Small intestine (tissue), 7 donors: ENCODE data around the gene CACNA1A. TPM values are rescaled to one million over a fixed set of nuclear protein-coding genes. Genes with fewer than 3 reads are reported as not detected.
A peak's percentile ranks its signal among the peaks of the same experiment; 100 is the strongest.
"Not testable (repeated sequence)": the region's sequence is repeated elsewhere in the genome, so short reads cannot be mapped to it uniquely, and the experiment has no call there.

Source experiments
- DNase-seq, 2 donors: peaks; one replicate each; pipeline versions ENCODE4 v3.0.0 to v3.0.0-alpha.2; 2013
- FAIRE-seq: peaks from 2 replicates; lab custom pipeline; 2012; peaks lifted over from hg19 to GRCh38; lab: Jason Lieb, UNC
- H3K27ac ChIP-seq, 3 donors: one replicate each; pipeline ENCODE4 v1.5.1; 2013; ENCODE audit warnings: low read length in 2 of 3, mild to moderate bottlenecking in 2 of 3, control low read depth in 1 of 3, inconsistent platforms in 1 of 3, low read depth in 1 of 3, moderate library complexity in 1 of 3
- H3K27me3 ChIP-seq, 3 donors: one replicate each; pipeline ENCODE4 v1.6.1; 2013; ENCODE audit warnings: low read length in 3 of 3, inconsistent platforms in 1 of 3; ENCODE audit not compliant: control insufficient read depth in 3 of 3, insufficient read depth in 3 of 3
- H3K36me3 ChIP-seq, 3 donors: one replicate each; pipeline ENCODE4 v1.6.1; 2013; ENCODE audit warnings: low read length in 3 of 3, inconsistent platforms in 1 of 3, low read depth in 1 of 3, mild to moderate bottlenecking in 1 of 3, moderate library complexity in 1 of 3; ENCODE audit not compliant: control insufficient read depth in 3 of 3, insufficient read depth in 2 of 3
- H3K4me1 ChIP-seq, 3 donors: one replicate each; pipeline ENCODE4 v1.6.1; 2013; ENCODE audit warnings: low read length in 2 of 3, inconsistent platforms in 1 of 3, low read depth in 1 of 3, mild to moderate bottlenecking in 1 of 3, moderate library complexity in 1 of 3; ENCODE audit not compliant: control insufficient read depth in 3 of 3, insufficient read depth in 2 of 3
- H3K4me3 ChIP-seq, 3 donors: one replicate each; pipeline ENCODE4 v1.5.1; 2013; ENCODE audit warnings: low read length in 3 of 3, control low read depth in 1 of 3, inconsistent platforms in 1 of 3, low read depth in 1 of 3, mild to moderate bottlenecking in 1 of 3, moderate library complexity in 1 of 3
- H3K9me3 ChIP-seq, 2 donors: one replicate each; pipeline ENCODE4 v1.6.1; 2013; ENCODE audit warnings: low read depth in 1 of 2, low read length in 1 of 2; ENCODE audit not compliant: control insufficient read depth in 2 of 2, insufficient read depth in 1 of 2
- WGBS, 3 donors: extraction: QIAGEN DNeasy Blood & Tissue Kit; methylation state at CpG; one replicate each; pipeline ENCODE4 v1.1.7; 2013; 5-methylcytosine and 5-hydroxymethylcytosine counted together
- polyA plus RNA-seq, 4 donors: library from polyadenylated mRNA; stranded (reverse) in 3 of 4; unstranded in 1 of 4; fragments of 200-250 nt in 3 of 4; fragments of 120-200 nt in 1 of 4; gene quantifications; one replicate each; pipeline versions ENCODE4 v1.2.1 to v1.2.3, GENCODE V29; 2013
- donor health status: healthy with polysubstance abuse.
- donor health status: control.
- donor health status: control.
- donor health status: Bipolar disorder and iron deficiency.
- donor health status: healthy.

CACNA1A gene
- polyA plus RNA-seq, 4 donors: 0.27 to 8.9 (median 2.1) TPM

DNA sequence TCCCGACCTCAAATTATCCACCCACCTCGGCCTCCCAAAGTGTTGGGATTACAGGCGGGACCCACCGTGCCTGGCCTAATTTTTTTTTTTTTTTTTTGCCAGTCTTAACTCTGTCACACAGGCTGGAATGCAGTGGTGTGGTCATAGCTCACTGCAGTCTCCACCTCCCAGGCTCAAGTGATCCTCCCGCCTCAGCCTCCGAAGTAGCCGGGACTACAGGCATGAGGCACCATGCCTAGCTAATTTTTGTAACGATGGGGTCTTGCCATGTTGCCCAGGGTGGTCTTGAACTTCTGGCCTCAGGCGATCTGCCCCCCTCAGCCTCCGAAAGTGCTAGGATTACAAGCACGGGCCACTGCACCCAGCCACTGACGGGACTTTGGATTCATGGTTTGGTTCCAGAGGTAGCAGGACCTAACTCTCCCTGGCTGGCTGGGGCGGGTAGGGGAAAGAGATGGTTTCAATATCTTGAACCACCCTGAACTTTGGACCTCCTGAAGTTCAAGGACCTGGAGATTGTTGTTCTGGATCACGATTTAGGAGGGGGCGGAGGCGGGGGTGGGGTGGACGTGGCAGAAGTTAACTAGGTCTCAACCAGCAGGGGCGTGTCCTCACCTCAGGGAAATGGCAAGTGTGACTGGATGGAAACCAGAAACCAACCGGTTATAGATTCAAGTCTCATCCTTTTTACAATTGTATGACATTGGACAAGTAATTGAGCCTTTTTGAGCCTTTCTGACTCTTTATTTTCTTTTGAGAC, 315.3 kb downstream of the CACNA1A start:
- no peaks in the 10 kb centered on the region for H3K27me3 ChIP-seq
- FAIRE-seq (no peak), DNase-seq (peak; percentile 97 to 99)
- peak overlapping the region; percentile 82 to 99 (median 89) for H3K27ac ChIP-seq
- no peaks in the 10 kb centered on the region for H3K9me3 ChIP-seq
- no peak overlapping the region for H3K4me3 ChIP-seq
- 23 to 66% (median 35%) methylated on average over 19 of the region's 19 CpGs for WGBS, 3 donors
- no peaks in the 10 kb centered on the region for H3K36me3 ChIP-seq
- peaks cover 0 to 37% (median 0%) of the 10 kb centered on the region in 3 donors for H3K4me1 ChIP-seq

- 65 to 86% (median 79%) methylated on average over 4 of the region's 4 CpGs for WGBS, 3 donors
- H3K4me3 ChIP-seq: no peak overlapping the region
- no peaks in the 10 kb centered on the region for H3K27me3 ChIP-seq
- peaks cover 0 to 26% (median 0%) of the 10 kb centered on the region in 3 donors for H3K4me1 ChIP-seq
- H3K27ac ChIP-seq: no peak overlapping the region
- FAIRE-seq: no peak
- no peaks in the 10 kb centered on the region for H3K9me3 ChIP-seq
- DNase-seq: no peak
- no peaks in the 10 kb centered on the region for H3K36me3 ChIP-seq
Observed at GRCh38 chr19:13189600-13189999, 316.7 kb downstream of the CACNA1A start.

DNA sequence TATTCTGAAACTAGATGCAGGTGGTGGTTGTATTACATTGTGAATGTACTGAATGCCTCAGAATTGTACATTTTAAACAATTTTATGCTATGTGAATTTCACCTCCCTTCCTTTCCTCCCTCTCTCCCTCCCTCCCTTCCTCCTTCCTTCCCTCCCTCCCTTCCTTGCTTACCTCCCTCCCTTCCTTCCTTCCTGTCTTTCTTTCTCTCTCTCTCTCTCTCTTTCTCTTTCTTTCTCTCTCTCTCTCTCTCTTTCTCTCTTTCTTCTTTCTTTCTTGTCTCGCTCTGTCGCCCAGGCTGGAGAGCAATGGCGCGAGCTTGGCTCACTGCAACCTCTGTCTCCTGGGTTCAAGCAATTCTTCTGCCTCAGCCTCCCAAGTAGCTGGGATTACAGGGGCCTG, 318.9 kb downstream of the CACNA1A start:
- no peaks in the 10 kb centered on the region for H3K27me3 ChIP-seq
- no peak for DNase-seq
- FAIRE-seq: no peak
- no peak overlapping the region for H3K27ac ChIP-seq
- 95 to 98% (median 96%) methylated on average over 4 of the region's 4 CpGs for WGBS, 3 donors
- H3K36me3 ChIP-seq: no peaks in the 10 kb centered on the region
- no peak overlapping the region for H3K4me3 ChIP-seq
- H3K4me1 ChIP-seq: peaks cover 0 to 16% (median 0%) of the 10 kb centered on the region in 3 donors
- H3K9me3 ChIP-seq: no peaks in the 10 kb centered on the region

DNA sequence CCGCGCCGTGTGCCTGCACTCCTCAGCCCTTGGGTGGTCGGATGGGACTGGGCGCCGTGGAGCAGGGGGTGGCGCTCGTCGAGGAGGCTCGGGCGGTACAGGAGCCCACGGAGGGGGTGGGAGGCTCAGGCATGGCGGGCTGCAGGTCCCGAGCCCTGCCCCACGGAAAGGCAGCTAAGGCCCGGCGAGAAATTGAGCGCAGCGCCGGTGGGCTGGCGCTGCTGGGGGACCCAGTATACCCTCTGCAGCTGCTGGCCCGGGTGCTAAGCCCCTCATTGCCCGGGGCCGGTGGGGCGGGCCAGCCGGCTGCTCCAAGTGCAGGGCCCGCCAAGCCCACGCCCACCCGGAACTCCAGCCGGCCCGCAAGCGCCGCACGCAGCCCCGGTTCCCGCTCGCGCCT, 319.6 kb downstream of the CACNA1A start:
- not testable (repeated sequence) for H3K4me3 ChIP-seq, H3K27ac ChIP-seq, FAIRE-seq, H3K27me3 ChIP-seq, H3K9me3 ChIP-seq, H3K36me3 ChIP-seq, DNase-seq
- peaks cover 5 to 19% (median 5%) of the 10 kb centered on the region in 3 donors for H3K4me1 ChIP-seq
- 92 to 98% (median 96%) methylated on average over 21 to 38 of the region's 38 CpGs for WGBS, 3 donors

DNA sequence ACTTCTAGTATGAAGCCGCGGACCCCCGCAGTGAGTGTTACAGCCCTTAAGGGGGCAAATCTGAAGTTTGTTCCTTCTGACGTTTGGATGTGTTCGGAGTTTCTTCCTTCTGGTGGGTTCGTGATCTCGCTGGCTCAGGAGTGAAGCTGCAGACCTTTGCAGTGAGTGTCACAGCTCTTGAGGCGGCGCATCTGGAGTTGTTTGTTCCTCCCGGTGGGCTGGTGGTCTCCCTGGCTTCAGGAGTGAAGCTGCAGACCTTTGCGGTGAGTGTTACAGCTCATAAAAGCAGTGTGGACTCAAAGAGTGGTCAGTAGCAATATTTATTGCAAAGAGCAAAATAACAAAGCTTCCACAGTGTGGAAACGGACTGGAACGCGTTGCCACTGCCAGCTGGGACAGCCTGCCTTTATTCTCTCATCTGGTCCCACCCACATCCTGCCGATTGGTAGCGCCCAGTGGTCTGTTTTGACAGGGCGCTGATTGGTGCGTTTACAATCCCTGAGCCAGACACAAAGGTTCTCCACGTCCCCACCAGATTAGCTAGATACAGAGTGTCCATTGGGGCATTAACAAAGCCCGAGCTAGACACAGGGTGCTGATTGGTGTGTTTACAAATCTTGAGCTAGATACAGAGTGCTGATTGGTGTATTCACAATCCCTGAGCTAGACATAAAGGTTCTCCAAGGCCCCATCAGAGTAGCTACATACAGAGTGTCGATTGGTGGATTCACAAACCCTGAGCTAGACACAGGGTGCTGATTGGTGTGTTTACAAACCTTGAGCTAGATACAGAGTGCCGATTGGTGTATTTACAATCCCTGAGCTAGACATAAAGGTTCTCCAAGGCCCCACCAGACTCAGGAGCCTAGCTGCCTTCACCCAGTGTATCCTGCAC, 320.3 kb downstream of the CACNA1A start:
- H3K27ac ChIP-seq, DNase-seq, H3K36me3 ChIP-seq, H3K4me3 ChIP-seq, H3K27me3 ChIP-seq, FAIRE-seq, H3K9me3 ChIP-seq: not testable (repeated sequence)
- H3K4me1 ChIP-seq: peaks cover 5 to 18% (median 7%) of the 10 kb centered on the region in 3 donors
- WGBS, 3 donors: 85 to 92% (median 90%) methylated on average over 22 of the region's 22 CpGs

DNA sequence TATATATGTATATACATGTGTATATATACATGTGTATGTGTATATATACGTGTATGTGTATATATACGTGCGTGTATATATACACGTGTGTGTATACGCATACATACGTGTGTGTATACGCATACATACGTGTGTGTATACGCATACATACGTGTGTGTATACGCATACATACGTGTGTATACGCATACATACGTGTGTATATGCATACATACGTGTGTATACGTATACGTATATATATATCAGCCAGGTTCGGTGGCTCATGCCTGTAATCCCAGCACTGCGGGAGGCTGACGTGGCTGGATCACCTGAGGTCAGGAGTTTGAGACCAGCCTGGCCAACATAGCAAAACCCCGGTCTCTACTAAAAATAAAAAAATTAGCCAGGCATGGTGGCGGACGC, 321.4 kb downstream of the CACNA1A start:
- not testable (repeated sequence) for H3K9me3 ChIP-seq, H3K27ac ChIP-seq, H3K4me1 ChIP-seq, H3K36me3 ChIP-seq, H3K27me3 ChIP-seq, FAIRE-seq, H3K4me3 ChIP-seq, DNase-seq
- 87 to 97% (median 93%) methylated on average over 23 of the region's 23 CpGs for WGBS, 3 donors

DNA sequence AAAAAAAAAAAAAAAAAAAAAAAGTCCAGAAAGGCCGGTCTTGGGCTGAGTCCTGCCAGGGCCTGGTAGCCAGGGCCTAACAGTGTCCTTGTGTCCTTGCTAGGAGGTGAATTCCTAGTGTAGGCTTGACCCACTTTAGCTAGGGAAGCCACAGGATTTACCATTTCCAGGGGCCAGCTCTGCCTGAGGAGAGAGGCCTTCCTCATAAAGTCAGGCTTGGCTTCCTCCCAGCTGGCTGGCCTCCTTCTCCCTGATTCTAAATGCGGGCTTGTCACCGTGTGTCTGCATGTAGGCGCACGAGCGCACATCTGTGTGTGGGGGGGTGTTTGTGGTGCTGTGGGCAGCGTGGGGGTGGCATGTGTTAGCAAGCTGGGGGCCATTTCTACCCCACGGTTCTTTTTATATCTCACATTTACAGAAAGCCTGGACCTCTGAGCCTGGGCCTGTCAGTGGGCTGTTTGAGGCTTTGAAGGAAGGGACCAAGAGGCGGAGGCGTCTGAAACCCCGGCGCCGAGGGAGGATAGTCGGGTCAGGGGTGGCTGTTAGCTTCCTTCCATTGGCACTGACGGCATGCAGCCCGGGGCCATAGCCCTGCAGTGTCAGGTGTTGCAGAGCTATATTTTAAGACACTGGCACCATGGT, 324.4 kb downstream of the CACNA1A start:
- H3K27me3 ChIP-seq: no peaks in the 10 kb centered on the region
- no peaks in the 10 kb centered on the region for H3K9me3 ChIP-seq
- peaks cover 5 to 7% (median 6%) of the 10 kb centered on the region in 3 donors for H3K4me1 ChIP-seq
- WGBS, 3 donors: 15 to 24% (median 20%) methylated on average over 15 to 16 of the region's 16 CpGs
- no peaks in the 10 kb centered on the region for H3K36me3 ChIP-seq
- peak overlapping the region in 1 of 3 donors; percentile 17 for H3K27ac ChIP-seq
- FAIRE-seq: no peak
- H3K4me3 ChIP-seq: no peak overlapping the region
- peak in 1 of 2 donors; percentile 38 for DNase-seq

DNA sequence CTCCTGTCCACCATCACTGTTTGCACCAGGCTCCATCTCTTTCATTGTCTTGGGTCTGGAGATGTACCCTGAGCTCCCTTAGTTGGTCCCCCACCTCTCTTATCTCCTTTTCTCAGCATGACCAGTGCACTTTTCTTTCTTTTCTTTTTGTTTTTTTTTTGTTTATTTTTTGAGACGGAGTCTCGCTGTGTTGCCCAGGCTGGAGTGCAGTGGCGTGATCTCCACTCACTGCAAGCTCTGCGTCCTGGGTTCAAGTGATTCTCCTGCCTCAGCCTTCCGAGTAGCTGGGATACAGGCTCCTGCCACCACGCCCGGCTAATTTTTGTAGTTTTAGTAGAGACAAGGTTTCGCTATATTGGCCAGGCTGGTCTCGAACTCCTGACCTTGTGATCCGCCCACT, 328.0 kb downstream of the CACNA1A start:
- H3K4me3 ChIP-seq, FAIRE-seq, H3K27me3 ChIP-seq, H3K36me3 ChIP-seq, H3K4me1 ChIP-seq, H3K9me3 ChIP-seq, DNase-seq, H3K27ac ChIP-seq: not testable (repeated sequence)
- WGBS, 3 donors: 89 to 93% (median 92%) methylated on average over 10 of the region's 10 CpGs
